C4-2B (cell line): ENCODE data around the gene BRIP1.

Source experiments
- CTCF ChIP-seq: fragments of 450-650 bp; conservative IDR thresholded peaks from 2 replicates; pipeline ENCODE4 v1.5.1; 2017; ENCODE audit warnings: mild to moderate bottlenecking
- ZFX ChIP-seq: fragments of 450-650 bp; IDR thresholded peaks from 2 replicates; pipeline ENCODE4 v1.6.1; 2017

GRCh38 chr17:61644800-61645774 lies 218.2 kb downstream of the BRIP1 start:
- TF ChIP-seq CTCF (no peak), ZFX (no peak)
